ENCODE data around the gene ATP2B2. TPM values are rescaled to one million over a fixed set of nuclear protein-coding genes. Genes with fewer than 3 reads are reported as not detected.

Gene ATP2B2
- total and polyA plus RNA-seq, 2 of the 8 experiments (the other 6 are each of a cell fraction or from before 2014, with no cell fraction given) = 0.14 to 1.2 TPM

GRCh38 chr3:10407361-10407760 is 98.0 kb downstream of the ATP2B2 start:
- Histone ChIP-seq H3K4me2 (ENCODE audit: insufficient read depth in 1 of 2, low read depth in 2 of 2, low read length in 2 of 2) (no peak overlapping the region), H4K91ac (replicated peaks; ENCODE audit: insufficient read length, low read length) (no peak overlapping the region), H3K79me2 (ENCODE audit: control insufficient read depth in 1 of 2, insufficient read depth in 2 of 2, low read length in 2 of 2) (no peaks in the 10 kb centered on the region), H3K4me1 (replicated peaks in 1 of 4; ENCODE audit: control insufficient read depth in 3 of 4, insufficient read depth in 4 of 4, low read length in 3 of 4) (no peaks in the 10 kb centered on the region), H3K9ac (replicated peaks in 1 of 4; ENCODE audit: extremely low read depth in 1 of 4, low read depth in 3 of 4, low read length in 3 of 4) (no peak overlapping the region), H3K9me3 (ENCODE audit: insufficient read depth in 2 of 2, low read depth in 1 of 2, low read length in 1 of 2) (no peaks in the 10 kb centered on the region), H3K27ac (ENCODE audit: low read depth, low read length) (no peak overlapping the region), H4K20me1 (replicated peaks in 1 of 2; ENCODE audit: control insufficient read depth in 1 of 2, insufficient read depth in 2 of 2, low read length in 2 of 2) (no peaks in the 10 kb centered on the region), H3K14ac (ENCODE audit: insufficient read length) (no peak overlapping the region), H3K27me3 (replicated peaks in 1 of 4; ENCODE audit: control insufficient read depth in 3 of 4, extremely low read depth in 1 of 4, insufficient read depth in 3 of 4, low read length in 3 of 4) (no peaks in the 10 kb centered on the region), H2BK15ac (ENCODE audit: low read length) (no peak overlapping the region), H2AK5ac (ENCODE audit: low read depth, low read length) (no peak overlapping the region), H2BK12ac (ENCODE audit: low read depth, low read length) (no peak overlapping the region), H3K36me3 (ENCODE audit: control insufficient read depth in 2 of 4, insufficient read depth in 4 of 4, low read length in 3 of 4) (no peaks in the 10 kb centered on the region), H3K23me2 (ENCODE audit: low read depth, low read length) (no peaks in the 10 kb centered on the region), H3K79me1 (ENCODE audit: low read depth, low read length) (no peaks in the 10 kb centered on the region), H2BK20ac (ENCODE audit: low read length) (no peak overlapping the region), H2BK5ac (ENCODE audit: low read depth, low read length) (no peak overlapping the region), H2AFZ (ENCODE audit: low read length) (no peak overlapping the region), H4K5ac (ENCODE audit: insufficient read length, low read depth, low read length) (no peak overlapping the region), H3K18ac (ENCODE audit: extremely low read depth, low read length) (no peak overlapping the region), H3K4me3 (ENCODE audit: extremely low read depth in 1 of 4, insufficient read depth in 2 of 4, low read depth in 3 of 4, low read length in 4 of 4) (no peak overlapping the region), H4K8ac (ENCODE audit: extremely low read depth, insufficient read depth, low read length) (no peak overlapping the region), H3K4ac (replicated peaks; ENCODE audit: insufficient read length, low read depth, low read length) (no peak overlapping the region), H2BK120ac (replicated peaks; ENCODE audit: low read depth, low read length) (no peak overlapping the region), H3K23ac (ENCODE audit: insufficient read length) (no peak overlapping the region), H3K56ac (replicated peaks; ENCODE audit: insufficient read length, low read depth, low read length) (no peak overlapping the region)
- POLR2A ChIA-PET (ENCODE audit: partially characterized antibody) = no interaction called here
- TF ChIP-seq ZNF274 (IDR thresholded peaks at IDR 0.05; ENCODE audit: borderline replicate concordance, extremely low read depth, low read length) (no peak), BACH1 (IDR thresholded peaks at IDR 0.05; ENCODE audit: low read length) (no peak), NANOG (IDR thresholded peaks at IDR 0.05; ENCODE audit: insufficient read depth, low read depth, low read length, poor library complexity, severe bottlenecking) (no peak), JUN (IDR thresholded peaks at IDR 0.05; ENCODE audit: low read depth, low read length) (no peak)
- TF ChIP-seq, protein P1, sequence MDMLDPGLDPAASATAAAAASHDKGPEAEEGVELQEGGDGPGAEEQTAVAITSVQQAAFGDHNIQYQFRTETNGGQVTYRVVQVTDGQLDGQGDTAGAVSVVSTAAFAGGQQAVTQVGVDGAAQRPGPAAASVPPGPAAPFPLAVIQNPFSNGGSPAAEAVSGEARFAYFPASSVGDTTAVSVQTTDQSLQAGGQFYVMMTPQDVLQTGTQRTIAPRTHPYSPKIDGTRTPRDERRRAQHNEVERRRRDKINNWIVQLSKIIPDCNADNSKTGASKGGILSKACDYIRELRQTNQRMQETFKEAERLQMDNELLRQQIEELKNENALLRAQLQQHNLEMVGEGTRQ (IDR thresholded peaks at IDR 0.05; ENCODE audit: low read length) = no peak
- FAIRE-seq (no peak), DNase-seq (ENCODE audit: low read depth in 1 of 2, low spot score in 2 of 2) (no peak)
- CTCF ChIA-PET (ENCODE audit: partially characterized antibody) = interaction anchor here (1.5 to 2.3 kb wide), 2 partner anchors 63 to 331 kb away, joined by 4 to 8 read pairs; no protein-coding TSS in a partner anchor
- 93% methylated on average over 8 of the region's 8 CpGs; no CpG with 5 or more reads in 1 of the 2 experiments for WGBS, 2 experiments (ENCODE audit: extremely low coverage in 1 of 2, insufficient coverage in 1 of 2, insufficient read length in 1 of 2, insufficient replicate concordance in 2 of 2, low coverage in 1 of 2, low lambda C conversion rate in 2 of 2, missing lambda C conversion rate in 1 of 2)

Data from H1 (cell line).